Nephron (organoid): ENCODE data around the gene ANKRD33B.

Experiments used
- H3K27ac Mint-ChIP-seq, 3 experiments: 2 replicates each; pipeline ENCODE4 v1.8.0; 2020; ENCODE audit warnings: mixed read lengths in 3 of 3, mild to moderate bottlenecking in 2 of 3, moderate library complexity in 1 of 3
- H3K27me3 Mint-ChIP-seq: 2 replicates; pipeline ENCODE4 v1.8.0; 2021; ENCODE audit warnings: low read depth, mild to moderate bottlenecking, moderate library complexity, mixed read lengths
- H3K36me3 Mint-ChIP-seq: 2 replicates; pipeline ENCODE4 v1.8.0; 2020; ENCODE audit warnings: low read depth, mixed read lengths
- H3K4me1 Mint-ChIP-seq: 2 replicates; pipeline ENCODE4 v1.8.0; 2020; ENCODE audit warnings: mixed read lengths
- H3K4me3 Mint-ChIP-seq, 3 experiments: 2 replicates each; pipeline ENCODE4 v1.8.0; 2020; ENCODE audit warnings: mild to moderate bottlenecking in 3 of 3, mixed read lengths in 3 of 3, moderate library complexity in 2 of 3
- H3K9me3 Mint-ChIP-seq: 2 replicates; pipeline ENCODE4 v1.8.0; 2020; ENCODE audit warnings: mixed read lengths
- CTCF ChIP-seq, 3 experiments: fragments of 200-600 bp; sonication (generic); IDR thresholded peaks; one replicate each; pipeline ENCODE4 v1.5.0; 2021; ENCODE audit warnings: antibody characterized with exemption in 3 of 3; ENCODE audit not compliant: unreplicated experiment in 3 of 3

Gene ANKRD33B

GRCh38 chr5:10671041-10672008 is 107.5 kb downstream of the ANKRD33B start:
- Mint-ChIP-seq H3K36me3 (peaks cover 1% of the 10 kb centered on the region), H3K27ac (no peak overlapping the region), H3K9me3 (no peaks in the 10 kb centered on the region), H3K4me1 (peaks cover 6% of the 10 kb centered on the region), H3K4me3 (no peak overlapping the region), H3K27me3 (peaks cover 7% of the 10 kb centered on the region)
- TF ChIP-seq CTCF (IDR thresholded peaks at IDR 0.05; ENCODE audit: unreplicated experiment in 3 of 3), result no peak

GRCh38 chr5:10672146-10673016 is 108.5 kb downstream of the ANKRD33B start:
- TF ChIP-seq CTCF (IDR thresholded peaks at IDR 0.05; ENCODE audit: unreplicated experiment in 3 of 3), result no peak
- Mint-ChIP-seq H3K27ac (no peak overlapping the region), H3K36me3 (peaks cover 12% of the 10 kb centered on the region), H3K27me3 (peaks cover 3% of the 10 kb centered on the region), H3K4me1 (no peaks in the 10 kb centered on the region), H3K4me3 (no peak overlapping the region), H3K9me3 (no peaks in the 10 kb centered on the region)

- no peaks in the 10 kb centered on the region for H3K9me3 Mint-ChIP-seq
- peaks cover 3% of the 10 kb centered on the region for H3K27me3 Mint-ChIP-seq
- no peak for TF ChIP-seq CTCF (IDR thresholded peaks at IDR 0.05; ENCODE audit: unreplicated experiment in 3 of 3)
- no peak overlapping the region for H3K27ac Mint-ChIP-seq
- no peaks in the 10 kb centered on the region for H3K4me1 Mint-ChIP-seq
- H3K36me3 Mint-ChIP-seq, result peaks cover 18% of the 10 kb centered on the region
- no peak overlapping the region for H3K4me3 Mint-ChIP-seq
Measured at GRCh38 chr5:10673017-10673389, 109.1 kb downstream of the ANKRD33B start.

GRCh38 chr5:10673407-10673806 is 109.5 kb downstream of the ANKRD33B start:
- no peak overlapping the region for H3K27ac Mint-ChIP-seq
- peaks cover 20% of the 10 kb centered on the region for H3K36me3 Mint-ChIP-seq
- no peak overlapping the region for H3K4me3 Mint-ChIP-seq
- no peaks in the 10 kb centered on the region for H3K4me1 Mint-ChIP-seq
- peaks cover 3% of the 10 kb centered on the region for H3K27me3 Mint-ChIP-seq
- no peak for TF ChIP-seq CTCF (IDR thresholded peaks at IDR 0.05; ENCODE audit: unreplicated experiment in 3 of 3)
- H3K9me3 Mint-ChIP-seq, result no peaks in the 10 kb centered on the region

GRCh38 chr5:10674096-10674495 is 110.2 kb downstream of the ANKRD33B start:
- Mint-ChIP-seq H3K4me1 (no peaks in the 10 kb centered on the region), H3K4me3 (no peak overlapping the region), H3K9me3 (no peaks in the 10 kb centered on the region), H3K36me3 (peaks cover 23% of the 10 kb centered on the region), H3K27ac (no peak overlapping the region), H3K27me3 (peaks cover 3% of the 10 kb centered on the region)
- no peak for TF ChIP-seq CTCF (IDR thresholded peaks at IDR 0.05; ENCODE audit: unreplicated experiment in 3 of 3)
